ENCODE results near the gene SPTBN1.

SPTBN1 gene

GRCh38 chr2:54660752-54661151, 204.6 kb downstream of the SPTBN1 start:
- ATAC-seq = no peak

GRCh38 chr2:54663424-54664030, 207.4 kb downstream of the SPTBN1 start:
- ATAC-seq = no peak
- TF ChIP-seq ISL1 (CRISPR knock-in tag; IDR thresholded peaks at IDR 0.05) = no peak
- TF ChIP-seq ZC3H10 (CRISPR knock-in tag; IDR thresholded peaks at IDR 0.05) = no peak

More at GRCh38 chr2:54660752-54661151, 204.6 kb downstream of the SPTBN1 start:
- TF ChIP-seq PATZ1 (CRISPR knock-in tag; IDR thresholded peaks at IDR 0.05; ENCODE audit: borderline replicate concordance) (no peak), ZC3H10 (CRISPR knock-in tag; IDR thresholded peaks at IDR 0.05) (no peak), SNAI2 (CRISPR knock-in tag; IDR thresholded peaks at IDR 0.05) (no peak), GLIS3 (CRISPR knock-in tag; IDR thresholded peaks at IDR 0.05) (no peak)

- no peak for ATAC-seq
- TF ChIP-seq ZFP3 (CRISPR knock-in tag; IDR thresholded peaks at IDR 0.05) (no peak), PPARA (CRISPR knock-in tag; IDR thresholded peaks at IDR 0.05; ENCODE audit: borderline replicate concordance) (no peak), ISL1 (CRISPR knock-in tag; IDR thresholded peaks at IDR 0.05) (no peak), CREB5 (CRISPR knock-in tag; IDR thresholded peaks at IDR 0.05; ENCODE audit: low read depth) (no peak), ZNF70 (CRISPR knock-in tag; IDR thresholded peaks at IDR 0.05) (no peak), ARNTL (CRISPR knock-in tag; IDR thresholded peaks at IDR 0.05; ENCODE audit: borderline replicate concordance, low read depth) (no peak), POU6F1 (CRISPR knock-in tag; IDR thresholded peaks at IDR 0.05; ENCODE audit: borderline replicate concordance, low read depth) (no peak), BACH2 (CRISPR knock-in tag; IDR thresholded peaks at IDR 0.05; ENCODE audit: borderline replicate concordance) (no peak), TOX (CRISPR knock-in tag; IDR thresholded peaks at IDR 0.05; ENCODE audit: borderline replicate concordance) (no peak), GLIS3 (CRISPR knock-in tag; IDR thresholded peaks at IDR 0.05) (no peak), RARB (CRISPR knock-in tag; IDR thresholded peaks at IDR 0.05) (no peak), TCF4 (CRISPR knock-in tag; IDR thresholded peaks at IDR 0.05; ENCODE audit: borderline replicate concordance) (no peak), SNAI2 (CRISPR knock-in tag; IDR thresholded peaks at IDR 0.05) (no peak), PATZ1 (CRISPR knock-in tag; IDR thresholded peaks at IDR 0.05; ENCODE audit: borderline replicate concordance) (no peak), CSDC2 (CRISPR knock-in tag; IDR thresholded peaks at IDR 0.05) (no peak), OSR1 (CRISPR knock-in tag; IDR thresholded peaks at IDR 0.05) (no peak), ZNF8 (CRISPR knock-in tag; IDR thresholded peaks at IDR 0.05) (no peak), CSRNP3 (CRISPR knock-in tag; IDR thresholded peaks at IDR 0.05) (no peak), ESRRG (CRISPR knock-in tag; IDR thresholded peaks at IDR 0.05) (no peak)
Observed at GRCh38 chr2:54664238-54664786, 208.2 kb downstream of the SPTBN1 start.

GRCh38 chr2:54665436-54665856, 209.3 kb downstream of the SPTBN1 start:
- ATAC-seq = peak; percentile 70; the same call in 2 of the 3 replicates
- TF ChIP-seq CSDC2 (CRISPR knock-in tag; IDR thresholded peaks at IDR 0.05) = no peak
- TF ChIP-seq PATZ1 (CRISPR knock-in tag; IDR thresholded peaks at IDR 0.05; ENCODE audit: borderline replicate concordance) = no peak
- TF ChIP-seq CREB5 (CRISPR knock-in tag; IDR thresholded peaks at IDR 0.05; ENCODE audit: low read depth) = no peak
- TF ChIP-seq ZNF70 (CRISPR knock-in tag; IDR thresholded peaks at IDR 0.05) = no peak
- TF ChIP-seq CSRNP3 (CRISPR knock-in tag; IDR thresholded peaks at IDR 0.05) = no peak
- no peak for TF ChIP-seq ZC3H10 (CRISPR knock-in tag; IDR thresholded peaks at IDR 0.05)
- TF ChIP-seq ZFP3 (CRISPR knock-in tag; IDR thresholded peaks at IDR 0.05) = no peak
- TF ChIP-seq OSR1 (CRISPR knock-in tag; IDR thresholded peaks at IDR 0.05) = no peak
- no peak for TF ChIP-seq ZNF8 (CRISPR knock-in tag; IDR thresholded peaks at IDR 0.05)
- TF ChIP-seq ZFP30 (CRISPR knock-in tag; IDR thresholded peaks at IDR 0.05) = no peak
- no peak for TF ChIP-seq PPARA (CRISPR knock-in tag; IDR thresholded peaks at IDR 0.05; ENCODE audit: borderline replicate concordance)
- TF ChIP-seq BACH2 (CRISPR knock-in tag; IDR thresholded peaks at IDR 0.05; ENCODE audit: borderline replicate concordance) = no peak
